Bone marrow (tissue), 2 donors: ENCODE data around the gene GRAMD1A.

Experiments used
- DNase-seq, 2 donors: peaks; one replicate each; lab custom pipeline; 2025; lab: John Stamatoyannopoulos, UW

The GRAMD1A gene

DNA sequence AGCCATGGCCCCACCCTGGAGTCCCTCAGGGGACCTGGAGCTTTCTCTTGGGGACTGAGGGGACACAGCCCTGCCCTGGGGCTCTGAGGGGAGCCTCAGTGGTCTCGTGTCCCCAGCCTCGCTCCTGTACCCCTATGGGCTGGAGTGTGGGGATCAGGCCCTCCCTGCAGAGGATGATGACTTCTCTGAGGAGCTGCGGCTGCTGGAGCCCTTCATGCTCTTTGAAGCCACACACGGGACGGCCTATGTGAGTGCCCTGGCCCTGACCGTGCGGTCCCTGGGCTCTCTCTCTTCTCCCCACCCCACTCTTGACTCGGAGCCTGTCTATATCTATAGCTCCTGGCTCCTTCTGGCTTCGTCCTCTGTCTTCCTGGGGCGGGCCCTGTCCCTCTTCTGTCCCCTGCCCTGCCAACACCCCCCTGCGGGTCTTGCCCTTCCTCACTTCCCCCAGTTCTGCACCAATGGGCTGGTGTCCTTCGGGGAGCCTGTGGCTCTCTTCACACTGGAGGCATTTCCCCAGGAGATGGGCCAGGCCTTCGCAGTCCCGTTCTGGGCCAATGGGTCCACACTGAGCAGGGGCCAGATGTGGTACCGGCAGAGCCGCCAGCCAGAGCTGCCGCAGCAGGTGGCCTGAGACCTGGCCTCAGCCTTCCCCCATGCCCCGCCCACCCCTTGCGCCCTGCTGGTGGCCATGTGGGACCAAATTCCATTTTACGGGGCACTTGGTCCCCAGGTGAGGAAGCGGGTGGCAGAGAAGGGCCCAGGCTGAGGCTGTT is 74.5 kb downstream of the GRAMD1A start:
- DNase-seq = no peak

DNA sequence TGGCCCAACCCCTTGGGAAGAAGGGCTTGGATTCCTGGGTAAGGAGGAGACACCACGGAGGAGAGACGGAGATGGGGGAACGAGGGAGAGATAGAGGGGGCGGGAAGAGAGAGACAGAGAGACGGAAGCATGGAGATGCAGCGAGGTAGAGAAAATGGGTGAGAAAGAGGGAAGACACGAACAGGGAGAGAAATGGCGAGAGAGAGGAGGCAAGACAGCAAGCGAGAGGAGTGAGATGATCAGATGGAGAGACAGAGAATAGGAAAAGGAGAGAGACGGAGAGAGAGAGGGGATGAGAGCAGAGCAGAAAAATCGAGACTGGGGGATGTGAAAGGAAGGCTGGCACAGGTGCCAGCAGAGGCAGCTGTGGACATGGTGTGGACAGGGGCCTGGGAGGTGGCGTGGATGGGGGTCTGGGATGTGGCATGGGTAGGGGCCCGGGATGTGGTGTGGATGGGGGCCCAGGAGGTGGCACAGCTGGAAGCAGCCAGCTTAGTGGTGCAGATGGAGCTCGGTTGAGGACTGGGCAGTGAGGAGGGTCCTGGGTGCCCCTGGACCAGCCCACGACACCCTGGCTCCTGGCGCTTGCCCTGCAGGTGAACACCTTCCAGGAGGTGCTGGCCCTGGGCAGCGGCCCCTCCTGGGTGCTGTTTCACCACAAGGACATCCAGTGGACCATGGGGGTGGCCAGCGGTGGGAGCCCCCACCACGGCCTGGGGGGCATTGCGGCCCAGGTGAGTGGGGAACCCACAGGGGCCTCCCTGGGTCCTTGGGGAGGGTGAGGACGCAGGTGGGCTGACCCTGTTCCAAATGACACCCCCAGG is 75.3 kb downstream of the GRAMD1A start:
- no peak for DNase-seq

DNA sequence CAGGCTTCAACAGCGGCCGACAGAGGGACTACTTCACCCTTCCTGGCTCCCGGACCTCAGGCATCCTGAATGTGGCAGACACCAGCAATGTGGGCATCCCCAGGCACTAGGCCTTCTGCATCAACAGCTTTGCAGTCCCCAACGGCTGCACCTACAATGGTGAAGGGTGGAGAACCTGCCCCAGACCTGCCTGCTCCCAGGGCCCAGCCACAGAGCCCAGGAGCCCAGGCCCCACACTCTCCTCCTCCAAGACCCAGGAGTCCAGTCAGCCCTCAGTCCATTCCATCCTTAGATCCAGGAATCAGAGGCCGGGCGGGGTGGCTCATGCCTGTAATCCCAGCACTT is 75.9 kb downstream of the GRAMD1A start:
- DNase-seq = no peak
